Pancreas (tissue), 10 donors: ENCODE results near the gene STARD9. TPM values are rescaled to one million over a fixed set of nuclear protein-coding genes. Genes with fewer than 3 reads are reported as not detected.

Experiments used
- ATAC-seq, 4 donors: fragments of 200-7000 bp; cut with Tn5 transposase; one replicate each; pipeline versions ENCODE4 v1.8.0 to v1.9.1; 2020; ENCODE audit warnings: mild to moderate bottlenecking in 4 of 4, moderate library complexity in 4 of 4
- DNase-seq, 6 donors: peaks; one replicate each; pipeline ENCODE4 v3.0.0-alpha.2; 2020
- FAIRE-seq: peaks from 2 replicates; lab custom pipeline; 2012; peaks lifted over from hg19 to GRCh38; lab: Jason Lieb, UNC
- H3K27ac ChIP-seq, 4 donors: fragments of 200-600 bp; sonication (generic); 1 replicate in 3 of 4; 2 replicates in 1 of 4; pipeline versions ENCODE4 v1.5.0 to v1.8.0; 2020
- H3K27me3 ChIP-seq, 4 donors: fragments of 200-600 bp; one replicate each; pipeline ENCODE4 v1.8.0; 2021
- H3K36me3 ChIP-seq, 3 donors: fragments of 200-600 bp; sonication (generic) in 1 of 3; one replicate each; pipeline versions ENCODE4 v1.5.0 to v1.8.0; 2020 to 2021
- H3K4me1 ChIP-seq, 3 donors: fragments of 200-600 bp; one replicate each; pipeline ENCODE4 v1.8.0; 2021
- H3K4me3 ChIP-seq, 4 donors: fragments of 200-600 bp; sonication (generic) in 2 of 4; one replicate each; pipeline versions ENCODE4 v1.5.0 to v1.8.0; 2020 to 2021
- H3K9me3 ChIP-seq, 4 donors: fragments of 200-600 bp; one replicate each; pipeline ENCODE4 v1.8.0; 2021
- CTCF ChIP-seq, 4 donors: fragments of 200-600 bp; sonication (generic) in 3 of 4; IDR thresholded peaks; one replicate each; pipeline versions ENCODE4 v1.5.0 to v1.8.0; 2021; ENCODE audit warnings: antibody characterized with exemption in 4 of 4
- WGBS, 2 donors: extraction: QIAGEN DNeasy Blood & Tissue Kit; methylation state at CpG; one replicate each; pipeline ENCODE4 v1.1.7; 2013; 5-methylcytosine and 5-hydroxymethylcytosine counted together
- intact Hi-C, 3 donors: fragments of 100-400 bp; cut with DNase I; formaldehyde crosslinking; loops; one replicate each; pipeline versions ENCODE4 v1.11.1 to v1.14.2; 2022
- polyA plus RNA-seq, 2 donors: library from polyadenylated mRNA; stranded (reverse); fragments of 200-250 nt; gene quantifications; one replicate each; pipeline ENCODE4 v1.2.3, GENCODE V29; 2013
- total RNA-seq, 6 donors: library from RNA; stranded (reverse); fragmentation: NEBNext Ultra II Directional in 4 of 6; extraction: Animal tissue kit (Norgen Biotek cat#: 25700) in 4 of 6; gene quantifications; one replicate each; pipeline versions ENCODE4 v1.2.1 to v1.2.4, GENCODE V29; 2021 to 2023
- donor health status: healthy with polysubstance abuse.
- donor health status: DM: no; HTN: no; CAD: no; lungs with moderate emphysema.
- donor health status: DM: no; HTN: no; CAD: no.
- donor health status: control.
- donor health status: control.
- donor health status: Bipolar disorder and iron deficiency.
- donor health status: DM: yes; HTN: yes; CAD: no.
- donor health status: DM: no; HTN: no; CAD: no.
- donor health status: DM: no; HTN: no; CAD: no.
- donor health status: DM: yes; HTN: yes; CAD: no.

Gene STARD9
- total and polyA plus RNA-seq, 8 donors: 0.44 to 3.0 (median 1.3) TPM

GRCh38 chr15:42707068-42707467 lies 131.7 kb downstream of the STARD9 start:
- 25 to 35% methylated on average over 2 of the region's 2 CpGs for WGBS, 2 donors
- Histone ChIP-seq H3K4me1 (peaks cover 0 to 6% (median 0%) of the 10 kb centered on the region in 3 donors), H3K27ac (no peak overlapping the region), H3K27me3 (no peaks in the 10 kb centered on the region), H3K4me3 (no peak overlapping the region), H3K36me3 (no peaks in the 10 kb centered on the region), H3K9me3 (no peaks in the 10 kb centered on the region)
- FAIRE-seq: no peak
- peak; percentile 57 to 76 (median 72) for ATAC-seq
- peak in 1 of 6 donors; percentile 42 for DNase-seq
- no peak for TF ChIP-seq CTCF (IDR thresholded peaks at IDR 0.05)
- intact Hi-C loops: loop anchor here in 1 of 3 donors (5.0 kb wide), 1 partner anchor 220 kb away; no protein-coding TSS in a partner anchor

GRCh38 chr15:42707873-42708544 lies 132.6 kb downstream of the STARD9 start:
- no peak for FAIRE-seq
- Histone ChIP-seq H3K36me3 (no peaks in the 10 kb centered on the region), H3K4me3 (no peak overlapping the region), H3K9me3 (no peaks in the 10 kb centered on the region), H3K4me1 (peaks cover 0 to 6% (median 0%) of the 10 kb centered on the region in 3 donors), H3K27me3 (no peaks in the 10 kb centered on the region), H3K27ac (no peak overlapping the region)
- intact Hi-C loops: loop anchor here in 1 of 3 donors (5.0 kb wide), 1 partner anchor 219 kb away; no protein-coding TSS in a partner anchor
- no peak for ATAC-seq
- no peak for TF ChIP-seq CTCF (IDR thresholded peaks at IDR 0.05)
- WGBS, 2 donors: 55 to 60% methylated on average over 3 of the region's 3 CpGs
- peak in 1 of 6 donors; percentile 4 for DNase-seq

- Histone ChIP-seq H3K36me3 (no peaks in the 10 kb centered on the region), H3K4me3 (no peak overlapping the region), H3K27ac (no peak overlapping the region), H3K27me3 (no peaks in the 10 kb centered on the region), H3K4me1 (peaks cover 0 to 6% (median 0%) of the 10 kb centered on the region in 3 donors), H3K9me3 (no peaks in the 10 kb centered on the region)
- ATAC-seq: no peak
- TF ChIP-seq CTCF (IDR thresholded peaks at IDR 0.05): no peak
- FAIRE-seq: no peak
- WGBS, 2 donors: 50 to 84% methylated on average over 2 of the region's 2 CpGs
- DNase-seq: peak in 1 of 6 donors; percentile 4
- intact Hi-C loops: loop anchor here in 1 of 3 donors (10.0 kb wide), 1 partner anchor 214 kb away; the partner anchor contains the start of gene TTBK2
These were observed 135.3 kb downstream of the STARD9 start for GRCh38 chr15:42710662-42711061.

DNA sequence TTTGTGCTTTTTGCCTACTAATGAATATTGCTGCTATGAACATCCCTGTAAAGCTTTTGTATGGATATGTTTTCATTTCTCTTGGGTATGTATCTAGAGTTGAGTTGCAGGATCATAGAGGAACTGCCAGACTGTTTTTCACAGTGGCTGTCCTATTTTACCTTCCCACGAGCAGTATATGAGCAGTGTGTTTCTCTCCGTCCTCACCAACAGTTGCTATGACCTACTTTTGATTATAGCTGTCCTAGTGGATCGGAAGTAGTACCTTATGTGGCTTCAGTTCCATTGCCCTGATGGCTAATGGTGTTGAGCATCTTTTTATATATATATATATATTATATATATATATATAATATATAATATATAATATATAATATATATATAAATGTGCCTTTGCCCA lies 136.3 kb downstream of the STARD9 start:
- no peak overlapping the region for H3K27ac ChIP-seq
- H3K36me3 ChIP-seq: no peaks in the 10 kb centered on the region
- H3K4me3 ChIP-seq: no peak overlapping the region
- intact Hi-C loops: loop anchor here in 1 of 3 donors (10.0 kb wide), 1 partner anchor 213 kb away; the partner anchor contains the start of gene TTBK2
- no peak for DNase-seq
- 76 to 86% methylated on average over 3 of the region's 3 CpGs for WGBS, 2 donors
- peaks cover 0 to 4% (median 0%) of the 10 kb centered on the region in 3 donors for H3K4me1 ChIP-seq
- no peak for ATAC-seq
- no peak for TF ChIP-seq CTCF (IDR thresholded peaks at IDR 0.05)
- no peaks in the 10 kb centered on the region for H3K27me3 ChIP-seq
- H3K9me3 ChIP-seq: no peaks in the 10 kb centered on the region
- FAIRE-seq: peak; percentile 97

DNA sequence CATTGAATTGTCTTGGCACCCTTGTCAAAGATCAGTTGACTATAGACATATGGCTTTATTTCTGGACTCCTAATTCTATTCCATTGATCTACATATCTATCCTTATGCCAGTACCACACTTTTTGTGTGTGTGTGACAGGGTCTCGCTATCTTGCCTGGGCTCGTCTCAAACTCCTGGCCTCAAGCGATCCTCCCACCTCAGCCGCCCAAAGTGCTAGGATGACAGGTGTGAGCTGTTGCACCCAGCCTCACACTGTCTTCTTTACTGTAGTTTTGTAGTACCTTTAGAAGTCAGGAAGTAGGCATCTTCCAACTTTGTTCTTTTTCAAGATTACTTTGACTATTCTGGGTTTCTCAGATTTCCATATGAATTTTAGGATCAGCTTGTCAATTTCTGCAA lies 137.2 kb downstream of the STARD9 start:
- Histone ChIP-seq H3K4me3 (no peak overlapping the region), H3K9me3 (no peaks in the 10 kb centered on the region), H3K27ac (no peak overlapping the region), H3K27me3 (no peaks in the 10 kb centered on the region), H3K36me3 (no peaks in the 10 kb centered on the region), H3K4me1 (no peaks in the 10 kb centered on the region)
- no peak for ATAC-seq
- FAIRE-seq: no peak
- intact Hi-C loops: loop anchor here in 1 of 3 donors (10.0 kb wide), 1 partner anchor 212 kb away; the partner anchor contains the start of gene TTBK2
- DNase-seq: peak in 1 of 6 donors; percentile 1
- TF ChIP-seq CTCF (IDR thresholded peaks at IDR 0.05): no peak
- WGBS, 2 donors: 89 to 90% methylated on average over 4 of the region's 4 CpGs
